ENCODE results near the gene NAT8L. TPM values are rescaled to one million over a fixed set of nuclear protein-coding genes. Genes with fewer than 3 reads are reported as not detected.
A peak's percentile ranks its signal among the peaks of the same experiment; 100 is the strongest.

The NAT8L gene
- total and polyA plus RNA-seq, 2 of the 13 experiments (the other 11 are each of a cell fraction or from before 2014, with no cell fraction given): 2.2 to 3.3 TPM

GRCh38 chr4:2009651-2010233 lies 49.4 kb upstream of the NAT8L start (continued):
- TF ChIP-seq TCF12 (IDR thresholded peaks at IDR 0.05) (no peak), TCF12 (CRISPR knock-in tag; IDR thresholded peaks at IDR 0.05) (no peak), POLR2AphosphoS2 (IDR thresholded peaks at IDR 0.05; ENCODE audit: low read depth, low read length) (no peak), AFF4 (CRISPR knock-in tag; IDR thresholded peaks at IDR 0.05) (no peak), EED (CRISPR knock-in tag; IDR thresholded peaks at IDR 0.05) (no peak), AKAP8 (CRISPR knock-in tag; IDR thresholded peaks at IDR 0.05) (no peak), TCF7 (IDR thresholded peaks at IDR 0.05; ENCODE audit: low read depth) (no peak), ZNF501 (CRISPR knock-in tag; IDR thresholded peaks at IDR 0.05) (no peak), SP4 (CRISPR knock-in tag; IDR thresholded peaks at IDR 0.05) (no peak), GMEB2 (CRISPR knock-in tag; IDR thresholded peaks at IDR 0.05; ENCODE audit: low read depth) (no peak), ZNF691 (CRISPR knock-in tag; IDR thresholded peaks at IDR 0.05; ENCODE audit: borderline replicate concordance, low read depth) (no peak), BORCS8-MEF2B (CRISPR knock-in tag; IDR thresholded peaks at IDR 0.05) (no peak), HIC2 (CRISPR knock-in tag; IDR thresholded peaks at IDR 0.05; ENCODE audit: low read depth) (peak; percentile 8; the same call in 1 of the 2 replicates), PITX1 (CRISPR knock-in tag; IDR thresholded peaks at IDR 0.05) (no peak), NONO (IDR thresholded peaks at IDR 0.05) (no peak), NONO (CRISPR knock-in tag; conservative IDR thresholded peaks at IDR 0.05) (no peak), HNRNPL (IDR thresholded peaks at IDR 0.05; ENCODE audit: low read depth, low read length) (peak; percentile 66; the same call in 1 of the 2 replicates), USF2 (IDR thresholded peaks at IDR 0.05; ENCODE audit: low read depth, low read length) (no peak), USF2 (CRISPR knock-in tag; IDR thresholded peaks at IDR 0.05; ENCODE audit: borderline replicate concordance) (no peak; the same call in 1 of the 2 replicates)
